Right cardiac atrium (tissue), 5 donors: Measurements from ENCODE around the gene CERK. TPM values are rescaled to one million over a fixed set of nuclear protein-coding genes. Genes with fewer than 3 reads are reported as not detected.
A peak's percentile ranks its signal among the peaks of the same experiment; 100 is the strongest.

ENCODE experiments used
- ATAC-seq, 2 donors: fragments of 200-7000 bp; cut with Tn5 transposase; one replicate each; pipeline versions ENCODE4 v1.8.0 to v1.9.1; 2020; ENCODE audit warnings: moderate library complexity in 2 of 2, mild to moderate bottlenecking in 1 of 2
- DNase-seq, 3 donors: peaks; one replicate each; pipeline ENCODE4 v3.0.0-alpha.2; 2020
- H3K27ac ChIP-seq: one replicate; pipeline ENCODE4 v1.5.1; 2013; ENCODE audit warnings: mild to moderate bottlenecking, low read length, control low read depth, moderate library complexity
- H3K27me3 ChIP-seq: one replicate; pipeline ENCODE4 v1.6.1; 2013; ENCODE audit not compliant: control insufficient read depth, insufficient read depth
- H3K4me1 ChIP-seq: one replicate; pipeline ENCODE4 v1.6.1; 2013; ENCODE audit warnings: low read length; ENCODE audit not compliant: control insufficient read depth, insufficient read depth
- H3K4me3 ChIP-seq: one replicate; pipeline ENCODE4 v1.5.1; 2013; ENCODE audit warnings: low read length, control low read depth
- H3K9me3 ChIP-seq: one replicate; pipeline ENCODE4 v1.6.1; 2013; ENCODE audit warnings: low read length; ENCODE audit not compliant: control insufficient read depth
- WGBS: extraction: QIAGEN DNeasy Blood & Tissue Kit; methylation state at CpG from one replicate; pipeline ENCODE4 v1.1.7; 2013; 5-methylcytosine and 5-hydroxymethylcytosine counted together
- intact Hi-C, 4 donors: fragments of 100-400 bp; cut with DNase I; formaldehyde crosslinking; loops; one replicate each; pipeline versions ENCODE4 v1.11.0 to v1.14.0; 2022 to 2023
- polyA plus RNA-seq: library from polyadenylated mRNA; stranded (reverse); fragments of 200-250 nt; gene quantifications from one replicate; pipeline ENCODE4 v1.2.3, GENCODE V29; 2013
- total RNA-seq, 4 donors: library from RNA; stranded (reverse); fragmentation: NEBNext Ultra II Directional; extraction: Animal tissue kit (Norgen Biotek cat#: 25700); gene quantifications; one replicate each; pipeline ENCODE4 v1.2.1, GENCODE V29; 2021
- donor health status: healthy with polysubstance abuse.
- donor health status: DM: no; HTN: yes; CAD: no.
- donor health status: DM: no; HTN: no; CAD: no.
- donor health status: DM: no; HTN: yes; CAD: no; lungs with severe emphysema.
- donor health status: DM: yes; HTN: yes; CAD: no.

Gene CERK
- total and polyA plus RNA-seq, 5 donors = 32.6 to 83.5 (median 61.1) TPM

DNA sequence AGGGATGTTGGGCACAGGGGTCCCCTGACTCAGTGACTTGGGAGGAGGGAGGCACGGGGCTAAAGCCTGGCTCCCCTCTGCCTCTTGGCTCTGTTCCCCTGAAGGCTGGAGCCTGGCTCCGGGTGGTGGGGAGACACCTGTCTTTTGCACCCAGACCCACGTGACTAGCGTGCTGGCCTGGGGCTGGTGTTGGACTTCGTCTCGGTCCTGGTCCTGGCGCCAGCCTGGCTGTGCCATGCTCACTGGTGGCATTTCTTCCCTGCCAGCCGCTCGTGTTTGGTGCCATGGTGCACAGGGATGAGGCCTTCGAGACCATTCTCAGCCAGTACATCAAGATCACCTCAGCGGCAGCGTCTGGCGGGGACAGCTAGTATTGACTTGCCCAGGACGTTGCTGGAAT, 61.2 kb downstream of the CERK start:
- no peak overlapping the region for H3K4me3 ChIP-seq
- intact Hi-C loops = loop anchor here in 1 of 4 donors (10.0 kb wide), 1 partner anchor 102 kb away; no protein-coding TSS in a partner anchor
- H3K9me3 ChIP-seq = no peaks in the 10 kb centered on the region
- ATAC-seq = no peak
- H3K27ac ChIP-seq = no peak overlapping the region
- 80% methylated on average over 14 of the region's 14 CpGs for WGBS
- peak in 1 of 3 donors; percentile 69 for DNase-seq
- H3K27me3 ChIP-seq = no peaks in the 10 kb centered on the region
- H3K4me1 ChIP-seq = no peaks in the 10 kb centered on the region

- 92% methylated on average over 15 of the region's 15 CpGs for WGBS
- no peaks in the 10 kb centered on the region for H3K27me3 ChIP-seq
- no peak overlapping the region for H3K27ac ChIP-seq
- no peaks in the 10 kb centered on the region for H3K4me1 ChIP-seq
- intact Hi-C loops = loop anchor here in 1 of 4 donors (10.0 kb wide), 1 partner anchor 102 kb away; no protein-coding TSS in a partner anchor
- no peak for DNase-seq
- H3K9me3 ChIP-seq = no peaks in the 10 kb centered on the region
- H3K4me3 ChIP-seq = no peak overlapping the region
- no peak for ATAC-seq
These were observed 61.6 kb downstream of the CERK start for GRCh38 chr22:46676479-46676878.

GRCh38 chr22:46675938-46676337, 62.1 kb downstream of the CERK start:
- Histone ChIP-seq H3K4me3 (no peak overlapping the region), H3K4me1 (no peaks in the 10 kb centered on the region), H3K9me3 (no peaks in the 10 kb centered on the region), H3K27me3 (no peaks in the 10 kb centered on the region), H3K27ac (no peak overlapping the region)
- peak in 1 of 3 donors; percentile 61 for DNase-seq
- intact Hi-C loops = loop anchor here in 1 of 4 donors (10.0 kb wide), 1 partner anchor 101 kb away; no protein-coding TSS in a partner anchor
- 89% methylated on average over 16 of the region's 16 CpGs for WGBS
- ATAC-seq = no peak

- H3K4me1 ChIP-seq = no peaks in the 10 kb centered on the region
- intact Hi-C loops = loop anchor here in 1 of 4 donors (10.0 kb wide), 1 partner anchor 101 kb away; no protein-coding TSS in a partner anchor
- no peaks in the 10 kb centered on the region for H3K9me3 ChIP-seq
- ATAC-seq = no peak
- H3K4me3 ChIP-seq = no peak overlapping the region
- no peaks in the 10 kb centered on the region for H3K27me3 ChIP-seq
- WGBS = 92% methylated on average over 13 of the region's 13 CpGs
- H3K27ac ChIP-seq = no peak overlapping the region
- peak in 1 of 3 donors; percentile 53 for DNase-seq
These were observed 62.6 kb downstream of the CERK start for GRCh38 chr22:46675479-46675878.

DNA sequence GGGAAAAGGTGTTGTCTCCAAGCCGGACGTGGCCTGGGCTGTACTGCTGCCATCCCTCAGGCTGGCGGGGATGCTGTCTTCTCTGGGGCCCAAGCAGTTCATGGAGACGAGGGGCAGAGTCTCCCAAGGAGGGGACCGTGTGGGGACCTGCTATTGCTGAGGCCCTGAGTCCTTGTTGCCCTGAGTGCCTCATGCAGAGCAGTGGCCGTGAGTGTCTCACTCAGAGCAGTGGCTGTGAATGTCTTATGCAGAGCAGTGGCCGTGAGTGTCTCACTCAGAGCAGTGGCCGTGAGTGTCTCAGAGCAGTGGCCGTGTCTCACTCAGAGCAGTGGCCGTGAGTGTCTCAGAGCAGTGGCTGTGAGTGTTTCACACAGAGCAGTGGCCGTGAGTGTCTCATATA, 63.1 kb downstream of the CERK start:
- H3K4me3 ChIP-seq = no peak overlapping the region
- no peaks in the 10 kb centered on the region for H3K9me3 ChIP-seq
- no peak overlapping the region for H3K27ac ChIP-seq
- H3K27me3 ChIP-seq = no peaks in the 10 kb centered on the region
- DNase-seq = no peak
- no peak for ATAC-seq
- no peaks in the 10 kb centered on the region for H3K4me1 ChIP-seq
- 78% methylated on average over 11 of the region's 11 CpGs for WGBS
- intact Hi-C loops = loop anchor here in 1 of 4 donors (10.0 kb wide), 1 partner anchor 100 kb away; no protein-coding TSS in a partner anchor

DNA sequence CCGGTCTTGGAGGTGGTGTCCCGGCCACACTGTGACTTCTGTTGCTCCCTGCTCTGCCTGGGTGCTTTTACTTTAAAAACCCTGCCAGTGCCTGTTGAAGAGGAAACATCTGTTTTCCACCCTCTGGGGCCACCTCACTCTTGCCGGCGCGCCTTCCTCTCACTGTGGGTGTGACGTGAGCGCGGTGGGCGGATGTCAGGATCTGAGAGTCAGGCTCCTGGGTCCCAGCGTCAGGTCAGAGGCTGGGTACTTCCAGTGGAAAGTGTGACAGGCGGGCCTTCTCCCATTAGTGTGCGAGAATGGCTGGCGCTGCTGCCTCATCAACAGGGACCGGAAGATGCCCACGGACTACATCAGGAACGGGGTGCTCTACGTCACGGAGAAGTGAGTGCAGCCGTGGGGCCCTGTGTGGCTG, 63.7 kb downstream of the CERK start:
- DNase-seq (peak; percentile 74 to 81 (median 75)), ATAC-seq (peak in 1 of 2 donors; percentile 65)
- intact Hi-C loops = loop anchor here in 1 of 4 donors (10.0 kb wide), 1 partner anchor 100 kb away; no protein-coding TSS in a partner anchor
- WGBS = 66% methylated on average over 19 of the region's 19 CpGs
- Histone ChIP-seq H3K4me3 (no peak overlapping the region), H3K27ac (no peak overlapping the region), H3K4me1 (no peaks in the 10 kb centered on the region), H3K27me3 (no peaks in the 10 kb centered on the region), H3K9me3 (no peaks in the 10 kb centered on the region)

DNA sequence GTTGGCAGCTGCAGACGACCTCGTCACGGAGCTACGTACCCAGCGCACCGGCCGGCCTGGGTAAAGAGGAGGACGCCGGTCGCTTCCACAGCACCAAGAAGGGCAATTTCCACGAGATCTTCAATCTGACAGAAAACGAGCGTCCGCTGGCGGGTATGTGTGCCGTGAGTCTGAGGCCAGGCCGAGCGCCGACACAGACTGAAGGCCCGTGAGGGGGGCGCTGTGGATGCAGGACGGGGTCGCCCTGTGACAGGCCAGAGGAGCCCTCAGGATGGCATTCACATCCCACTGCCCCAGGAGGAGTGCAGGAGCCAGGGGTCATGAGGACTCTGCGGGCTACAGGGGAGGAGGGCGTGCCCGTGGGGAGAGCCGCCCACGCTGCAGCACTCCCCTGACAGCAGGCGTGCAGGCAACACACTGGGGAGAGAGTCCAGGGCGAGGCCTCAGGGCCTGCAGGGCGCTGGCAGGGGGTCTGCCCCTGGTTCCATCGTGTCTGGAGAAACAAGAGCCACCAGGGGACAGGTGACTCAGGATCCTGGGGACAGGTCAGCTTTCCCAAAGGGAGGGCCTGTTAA, 64.3 kb downstream of the CERK start:
- 85% methylated on average over 32 of the region's 32 CpGs for WGBS
- Histone ChIP-seq H3K9me3 (no peaks in the 10 kb centered on the region), H3K27me3 (no peaks in the 10 kb centered on the region), H3K4me3 (no peak overlapping the region), H3K27ac (no peak overlapping the region), H3K4me1 (no peaks in the 10 kb centered on the region)
- intact Hi-C loops = loop anchor here in 1 of 4 donors (10.0 kb wide), 1 partner anchor 99 kb away; no protein-coding TSS in a partner anchor
- ATAC-seq = peak in 1 of 2 donors; percentile 0
- DNase-seq = no peak

- H3K4me1 ChIP-seq = no peaks in the 10 kb centered on the region
These were observed 64.8 kb downstream of the CERK start for GRCh38 chr22:46673205-46673604.

DNA sequence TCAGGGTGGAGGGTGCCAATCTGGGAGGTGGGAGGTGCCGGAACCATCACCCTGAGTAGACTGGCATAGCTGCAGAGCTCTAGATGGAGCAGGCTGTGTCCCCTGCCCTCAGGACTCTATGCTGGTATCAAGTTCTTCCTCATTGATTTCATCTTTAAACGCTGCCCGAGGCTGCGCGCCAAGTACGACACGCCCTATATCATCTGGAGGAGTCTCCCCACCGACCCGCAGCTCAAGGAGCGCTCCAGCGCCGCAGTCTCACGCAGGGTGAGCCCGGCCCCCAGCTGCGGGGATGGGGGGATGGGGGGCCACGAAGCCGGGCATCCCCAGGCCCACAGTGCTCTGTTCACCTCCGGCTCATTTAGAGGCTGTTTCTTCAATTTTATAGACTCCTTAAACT, 65.3 kb downstream of the CERK start:
- intact Hi-C loops = loop anchor here in 1 of 4 donors (10.0 kb wide), 1 partner anchor 98 kb away; no protein-coding TSS in a partner anchor
- Histone ChIP-seq H3K4me1 (no peaks in the 10 kb centered on the region), H3K27ac (no peak overlapping the region), H3K4me3 (no peak overlapping the region), H3K27me3 (no peaks in the 10 kb centered on the region), H3K9me3 (no peaks in the 10 kb centered on the region)
- DNase-seq (peak in 2 of 3 donors; percentile 17 to 59), ATAC-seq (no peak)
- WGBS = 81% methylated on average over 18 of the region's 18 CpGs

More at GRCh38 chr22:46673205-46673604, 64.8 kb downstream of the CERK start:
- ATAC-seq (no peak), DNase-seq (no peak)
- intact Hi-C loops = loop anchor here in 1 of 4 donors (10.0 kb wide), 1 partner anchor 98 kb away; no protein-coding TSS in a partner anchor
- Histone ChIP-seq H3K27me3 (no peaks in the 10 kb centered on the region), H3K9me3 (no peaks in the 10 kb centered on the region), H3K4me3 (no peak overlapping the region), H3K27ac (no peak overlapping the region)
- 87% methylated on average over 10 of the region's 10 CpGs for WGBS

DNA sequence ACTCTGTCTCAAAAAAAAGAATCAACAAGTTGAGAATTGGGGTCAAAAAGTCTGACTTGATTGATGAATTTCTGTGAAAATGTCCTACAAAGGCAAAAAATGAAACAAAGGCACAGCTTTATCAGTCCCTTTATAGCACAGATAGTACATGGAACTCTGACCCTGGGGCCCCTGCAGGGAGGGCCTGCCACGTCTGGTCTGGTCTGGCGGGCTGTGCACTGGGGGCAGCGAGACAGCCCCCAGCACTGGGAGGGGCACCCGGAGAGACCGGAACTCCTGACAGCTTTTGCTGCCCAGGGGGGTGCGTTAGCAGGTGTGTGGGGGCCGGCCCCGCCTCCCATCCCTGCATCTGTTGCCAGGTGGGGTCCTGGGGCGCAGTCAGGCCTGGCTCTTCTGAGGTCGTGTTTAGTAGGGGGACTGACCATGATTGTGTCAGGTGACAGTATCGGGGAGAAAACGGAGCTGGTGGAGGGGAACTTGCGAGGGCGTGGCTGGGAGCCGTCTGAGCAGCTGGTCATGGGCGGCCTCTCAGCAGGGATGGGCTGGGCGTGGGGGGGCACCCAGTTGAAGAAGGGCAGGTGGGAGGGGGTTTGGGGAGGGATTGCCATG, 66.1 kb downstream of the CERK start:
- 83% methylated on average over 17 of the region's 17 CpGs for WGBS
- DNase-seq = peak in 1 of 3 donors; percentile 7
- ATAC-seq = no peak
- no peak overlapping the region for H3K27ac ChIP-seq
- no peaks in the 10 kb centered on the region for H3K27me3 ChIP-seq
- intact Hi-C loops = loop anchor here in 1 of 4 donors (10.0 kb wide), 1 partner anchor 97 kb away; no protein-coding TSS in a partner anchor
- H3K4me3 ChIP-seq = no peak overlapping the region
- no peaks in the 10 kb centered on the region for H3K9me3 ChIP-seq
- H3K4me1 ChIP-seq = no peaks in the 10 kb centered on the region

DNA sequence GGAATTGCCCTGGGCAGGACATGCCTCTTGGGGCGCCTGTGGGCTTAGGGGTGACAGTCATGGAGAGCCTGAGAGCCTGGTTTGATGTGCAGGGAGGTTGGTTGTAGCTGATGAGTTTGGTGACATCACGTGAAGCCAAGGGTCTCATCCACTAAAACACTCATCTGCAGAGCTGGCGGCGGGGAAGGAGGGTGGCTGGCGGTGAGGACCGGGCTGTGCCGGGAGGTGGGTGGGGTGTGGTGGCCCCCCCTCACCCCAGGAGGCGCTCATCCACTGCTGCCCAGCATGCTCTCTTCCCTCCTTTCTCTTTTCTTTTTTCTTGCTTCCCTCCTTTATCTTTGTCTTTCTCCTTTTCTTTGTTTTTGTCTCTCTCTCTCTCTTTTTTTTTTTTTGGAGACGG, 68.9 kb downstream of the CERK start:
- no peaks in the 10 kb centered on the region for H3K4me1 ChIP-seq
- no peak for ATAC-seq
- no peak overlapping the region for H3K4me3 ChIP-seq
- H3K9me3 ChIP-seq = no peaks in the 10 kb centered on the region
- no peaks in the 10 kb centered on the region for H3K27me3 ChIP-seq
- no peak overlapping the region for H3K27ac ChIP-seq
- WGBS = 94% methylated on average over 9 of the region's 9 CpGs
- peak in 1 of 3 donors; percentile 6 for DNase-seq
- intact Hi-C loops = loop anchor here in 1 of 4 donors (5.0 kb wide), 1 partner anchor 107 kb away; no protein-coding TSS in a partner anchor
